ENCODE data around the gene IL6R. TPM values are rescaled to one million over a fixed set of nuclear protein-coding genes. Genes with fewer than 3 reads are reported as not detected.

The IL6R gene
- total RNA-seq, 1 donor from 2014 or later = 0.09 TPM

GRCh38 chr1:154503898-154504297, 98.8 kb downstream of the IL6R start:
- peaks cover 89% of the 10 kb centered on the region for H3K27me3 Mint-ChIP-seq (ENCODE audit: low read depth)
- no peak overlapping the region for H3K27ac Mint-ChIP-seq (ENCODE audit: unreplicated experiment)
- TF ChIP-seq, protein P1, sequence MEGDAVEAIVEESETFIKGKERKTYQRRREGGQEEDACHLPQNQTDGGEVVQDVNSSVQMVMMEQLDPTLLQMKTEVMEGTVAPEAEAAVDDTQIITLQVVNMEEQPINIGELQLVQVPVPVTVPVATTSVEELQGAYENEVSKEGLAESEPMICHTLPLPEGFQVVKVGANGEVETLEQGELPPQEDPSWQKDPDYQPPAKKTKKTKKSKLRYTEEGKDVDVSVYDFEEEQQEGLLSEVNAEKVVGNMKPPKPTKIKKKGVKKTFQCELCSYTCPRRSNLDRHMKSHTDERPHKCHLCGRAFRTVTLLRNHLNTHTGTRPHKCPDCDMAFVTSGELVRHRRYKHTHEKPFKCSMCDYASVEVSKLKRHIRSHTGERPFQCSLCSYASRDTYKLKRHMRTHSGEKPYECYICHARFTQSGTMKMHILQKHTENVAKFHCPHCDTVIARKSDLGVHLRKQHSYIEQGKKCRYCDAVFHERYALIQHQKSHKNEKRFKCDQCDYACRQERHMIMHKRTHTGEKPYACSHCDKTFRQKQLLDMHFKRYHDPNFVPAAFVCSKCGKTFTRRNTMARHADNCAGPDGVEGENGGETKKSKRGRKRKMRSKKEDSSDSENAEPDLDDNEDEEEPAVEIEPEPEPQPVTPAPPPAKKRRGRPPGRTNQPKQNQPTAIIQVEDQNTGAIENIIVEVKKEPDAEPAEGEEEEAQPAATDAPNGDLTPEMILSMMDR (conservative IDR thresholded peaks at IDR 0.05) = no peak
- H3K9me3 Mint-ChIP-seq = no peaks in the 10 kb centered on the region
- peaks cover 4% of the 10 kb centered on the region for H3K36me3 Mint-ChIP-seq (ENCODE audit: low read depth)
- DNase-seq (ENCODE audit: low read depth, low spot score) = no peak
- peaks cover 4% of the 10 kb centered on the region for H3K4me1 Mint-ChIP-seq
- H3K4me3 Mint-ChIP-seq = peak overlapping the region; percentile 50

- Mint-ChIP-seq H3K27ac (ENCODE audit: unreplicated experiment) (no peak overlapping the region), H3K9me3 (no peaks in the 10 kb centered on the region), H3K36me3 (ENCODE audit: low read depth) (no peaks in the 10 kb centered on the region), H3K4me1 (peaks cover 4% of the 10 kb centered on the region), H3K27me3 (ENCODE audit: low read depth) (peaks cover 27% of the 10 kb centered on the region), H3K4me3 (no peak overlapping the region)
- DNase-seq (ENCODE audit: low read depth, low spot score) = no peak
- TF ChIP-seq, protein P1 (conservative IDR thresholded peaks at IDR 0.05) = no peak
These were observed 107.6 kb downstream of the IL6R start for GRCh38 chr1:154512760-154513159.

DNA sequence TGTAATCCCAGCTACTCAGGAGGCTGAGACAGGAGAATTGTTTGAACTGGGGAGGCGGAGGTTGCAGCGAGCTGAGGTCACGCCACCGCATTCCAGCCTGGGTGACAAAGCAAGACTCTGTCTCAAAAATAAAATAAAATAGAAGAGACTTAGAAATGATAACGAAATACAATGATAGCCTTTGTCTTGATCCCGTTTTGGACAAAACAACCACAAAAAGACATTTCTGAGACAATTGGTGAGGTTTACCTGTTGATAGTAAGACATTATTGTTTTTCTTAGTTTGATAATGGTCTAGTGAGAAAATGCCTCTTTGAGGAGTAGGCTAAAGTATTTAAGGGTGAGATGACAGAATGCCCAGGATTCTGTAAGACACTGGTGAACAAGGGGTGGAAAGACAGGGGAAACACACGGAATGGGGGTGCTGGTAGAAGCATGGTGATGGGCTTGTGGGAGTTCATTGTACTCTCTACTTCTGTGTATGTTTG, 109.0 kb downstream of the IL6R start:
- H3K4me3 Mint-ChIP-seq = no peak overlapping the region
- no peaks in the 10 kb centered on the region for H3K36me3 Mint-ChIP-seq (ENCODE audit: low read depth)
- TF ChIP-seq, protein P1 (conservative IDR thresholded peaks at IDR 0.05) = no peak
- no peaks in the 10 kb centered on the region for H3K9me3 Mint-ChIP-seq
- H3K4me1 Mint-ChIP-seq = peaks cover 4% of the 10 kb centered on the region
- peaks cover 17% of the 10 kb centered on the region for H3K27me3 Mint-ChIP-seq (ENCODE audit: low read depth)
- H3K27ac Mint-ChIP-seq (ENCODE audit: unreplicated experiment) = peak overlapping the region; percentile 38
- DNase-seq (ENCODE audit: low read depth, low spot score) = no peak

DNA sequence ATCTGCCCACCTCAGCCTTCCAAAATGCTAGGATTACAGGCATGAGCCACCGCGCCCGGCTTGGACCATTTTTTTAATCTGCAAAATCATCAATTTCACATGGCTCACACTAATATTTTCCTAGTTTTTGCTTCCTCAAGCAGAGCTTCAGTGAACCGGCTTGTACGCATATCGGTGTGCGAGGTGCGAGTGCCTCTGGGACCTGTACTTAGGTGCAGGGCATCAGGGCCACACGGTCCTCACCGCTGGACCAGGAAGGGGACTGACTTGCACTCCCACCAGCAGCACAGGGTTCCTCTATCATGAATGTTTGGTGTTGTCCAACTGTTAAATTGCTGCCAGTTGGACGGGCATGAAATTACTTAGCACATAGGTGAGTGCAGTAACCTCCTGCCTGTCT, 112.5 kb downstream of the IL6R start:
- H3K9me3 Mint-ChIP-seq = no peaks in the 10 kb centered on the region
- no peak for DNase-seq (ENCODE audit: low read depth, low spot score)
- no peaks in the 10 kb centered on the region for H3K36me3 Mint-ChIP-seq (ENCODE audit: low read depth)
- H3K27me3 Mint-ChIP-seq (ENCODE audit: low read depth) = peaks cover 9% of the 10 kb centered on the region
- no peak overlapping the region for H3K27ac Mint-ChIP-seq (ENCODE audit: unreplicated experiment)
- H3K4me1 Mint-ChIP-seq = peaks cover 4% of the 10 kb centered on the region
- TF ChIP-seq, protein P1 (conservative IDR thresholded peaks at IDR 0.05) = no peak
- no peak overlapping the region for H3K4me3 Mint-ChIP-seq

Other genes starting within 250 kb of the IL6R start
- 364 and 373 TPM in 2 replicates for gene TPM3, start 213.2 kb upstream of the IL6R start, total RNA-seq
- not detected in 2 replicates for gene CFAP141, start 199.0 kb upstream of the IL6R start, total RNA-seq
- 256 and 258 TPM in 2 replicates for gene UBAP2L, start 184.4 kb upstream of the IL6R start, total RNA-seq
- gene HAX1, start 132.7 kb upstream of the IL6R start, total RNA-seq = 63.4 and 63.7 TPM in 2 replicates
- gene AQP10, start 84.2 kb upstream of the IL6R start, total RNA-seq = not detected in 2 replicates
- gene ATP8B2, start 79.8 kb upstream of the IL6R start, total RNA-seq = 44.2 and 48.0 TPM in 2 replicates
- gene TDRD10, start 96.9 kb downstream of the IL6R start, total RNA-seq = not detected in 2 replicates
- 0.11 and 0.19 TPM in 2 replicates for gene SHE, start 97.1 kb downstream of the IL6R start, total RNA-seq
- gene UBE2Q1, start 153.3 kb downstream of the IL6R start, total RNA-seq = 89.9 and 94.3 TPM in 2 replicates
- gene CHRNB2, start 162.4 kb downstream of the IL6R start, total RNA-seq = 8.7 and 10.6 TPM in 2 replicates
- 148 and 165 TPM in 2 replicates for gene ADAR, start 202.8 kb downstream of the IL6R start, total RNA-seq